ENCODE measurements around the gene SLITRK5. TPM values are rescaled to one million over a fixed set of nuclear protein-coding genes. Genes with fewer than 3 reads are reported as not detected.

Gene SLITRK5
- total and polyA plus RNA-seq, 4 donors, result 0.02 to 4.5 (median 0.04) TPM

- DNase-seq (peak; percentile 18 to 40 (median 32)), ATAC-seq (ENCODE audit: insufficient read depth, low FRiP score) (peak; percentile 3)
- peaks cover 0 to 20% (median 16%) of the 10 kb centered on the region in 3 donors for H3K27me3 ChIP-seq (ENCODE audit: control insufficient read depth in 3 of 3, insufficient read depth in 3 of 3, low read length in 2 of 3)
These were observed 808 bp downstream of the SLITRK5 start for GRCh38 chr13:87671753-87672605.

GRCh38 chr13:87674247-87674738 is 3.1 kb downstream of the SLITRK5 start:
- no peak for TF ChIP-seq CTCF (IDR thresholded peaks at IDR 0.05; ENCODE audit: control extremely low read depth, extremely low read depth)
- H3K9me3 ChIP-seq (ENCODE audit: control insufficient read depth in 4 of 4, insufficient read depth in 3 of 4, low read length in 3 of 4), result peaks cover 0 to 15% (median 0%) of the 10 kb centered on the region in 4 donors
- no peak overlapping the region for H3K4me3 ChIP-seq
- peaks cover 0 to 20% (median 16%) of the 10 kb centered on the region in 3 donors for H3K27me3 ChIP-seq (ENCODE audit: control insufficient read depth in 3 of 3, insufficient read depth in 3 of 3, low read length in 2 of 3)
- ATAC-seq (ENCODE audit: insufficient read depth, low FRiP score), result no peak
- H3K9ac ChIP-seq (ENCODE audit: insufficient read depth in 1 of 2, low read length in 2 of 2), result no peak overlapping the region
- peak in 1 of 3 donors; percentile 21 for DNase-seq
- WGBS, 2 donors, result 2 to 4% methylated on average over 27 of the region's 27 CpGs
- peaks cover 0 to 5% (median 2%) of the 10 kb centered on the region in 4 donors for H3K36me3 ChIP-seq (ENCODE audit: control insufficient read depth in 4 of 4, insufficient read depth in 4 of 4, low read length in 4 of 4)
- no peak overlapping the region for H3K27ac ChIP-seq (ENCODE audit: low read depth in 1 of 2, low read length in 1 of 2)
- peaks cover 0 to 22% (median 7%) of the 10 kb centered on the region in 5 donors for H3K4me1 ChIP-seq (ENCODE audit: control insufficient read depth in 5 of 5, insufficient read depth in 5 of 5, low read length in 5 of 5)

More at GRCh38 chr13:87671753-87672605, 808 bp downstream of the SLITRK5 start:
- no peak overlapping the region for H3K27ac ChIP-seq (ENCODE audit: low read depth in 1 of 2, low read length in 1 of 2)
- H3K4me1 ChIP-seq (ENCODE audit: control insufficient read depth in 5 of 5, insufficient read depth in 5 of 5, low read length in 5 of 5), result peaks cover 0 to 18% (median 7%) of the 10 kb centered on the region in 5 donors
- peak overlapping the region; percentile 41 for H3K4me3 ChIP-seq
- 0 to 1% methylated on average over 55 to 89 of the region's 89 CpGs for WGBS, 2 donors
- H3K9ac ChIP-seq (ENCODE audit: insufficient read depth in 1 of 2, low read length in 2 of 2), result no peak overlapping the region
- peaks cover 0 to 5% (median 2%) of the 10 kb centered on the region in 4 donors for H3K36me3 ChIP-seq (ENCODE audit: control insufficient read depth in 4 of 4, insufficient read depth in 4 of 4, low read length in 4 of 4)
- TF ChIP-seq CTCF (IDR thresholded peaks at IDR 0.05; ENCODE audit: control extremely low read depth, extremely low read depth), result no peak
- H3K9me3 ChIP-seq (ENCODE audit: control insufficient read depth in 4 of 4, insufficient read depth in 3 of 4, low read length in 3 of 4), result peaks cover 0 to 10% (median 0%) of the 10 kb centered on the region in 4 donors

- Histone ChIP-seq H3K27ac (ENCODE audit: low read depth in 1 of 2, low read length in 1 of 2) (no peak overlapping the region), H3K9ac (ENCODE audit: insufficient read depth in 1 of 2, low read length in 2 of 2) (no peak overlapping the region), H3K36me3 (ENCODE audit: control insufficient read depth in 4 of 4, insufficient read depth in 4 of 4, low read length in 4 of 4) (peaks cover 0 to 5% (median 2%) of the 10 kb centered on the region in 4 donors), H3K9me3 (ENCODE audit: control insufficient read depth in 4 of 4, insufficient read depth in 3 of 4, low read length in 3 of 4) (peaks cover 0 to 15% (median 0%) of the 10 kb centered on the region in 4 donors), H3K4me3 (no peak overlapping the region), H3K4me1 (ENCODE audit: control insufficient read depth in 5 of 5, insufficient read depth in 5 of 5, low read length in 5 of 5) (peaks cover 0 to 19% (median 7%) of the 10 kb centered on the region in 5 donors), H3K27me3 (ENCODE audit: control insufficient read depth in 3 of 3, insufficient read depth in 3 of 3, low read length in 2 of 3) (peaks cover 0 to 23% (median 16%) of the 10 kb centered on the region in 3 donors)
- no peak for ATAC-seq (ENCODE audit: insufficient read depth, low FRiP score)
- no peak for DNase-seq
- TF ChIP-seq CTCF (IDR thresholded peaks at IDR 0.05; ENCODE audit: control extremely low read depth, extremely low read depth), result no peak
- WGBS, 2 donors, result 70 to 81% methylated on average over 10 of the region's 10 CpGs
These were observed 4.7 kb downstream of the SLITRK5 start for GRCh38 chr13:87675851-87676250.
